T1000 (cell line): ENCODE data around the gene MAB21L3.
A peak's percentile ranks its signal among the peaks of the same experiment; 100 is the strongest.

Experiments
- DNase-seq: peaks from one replicate; lab custom pipeline; 2025; ENCODE audit warnings: mixed read lengths; lab: John Stamatoyannopoulos, UW

MAB21L3 gene

DNA sequence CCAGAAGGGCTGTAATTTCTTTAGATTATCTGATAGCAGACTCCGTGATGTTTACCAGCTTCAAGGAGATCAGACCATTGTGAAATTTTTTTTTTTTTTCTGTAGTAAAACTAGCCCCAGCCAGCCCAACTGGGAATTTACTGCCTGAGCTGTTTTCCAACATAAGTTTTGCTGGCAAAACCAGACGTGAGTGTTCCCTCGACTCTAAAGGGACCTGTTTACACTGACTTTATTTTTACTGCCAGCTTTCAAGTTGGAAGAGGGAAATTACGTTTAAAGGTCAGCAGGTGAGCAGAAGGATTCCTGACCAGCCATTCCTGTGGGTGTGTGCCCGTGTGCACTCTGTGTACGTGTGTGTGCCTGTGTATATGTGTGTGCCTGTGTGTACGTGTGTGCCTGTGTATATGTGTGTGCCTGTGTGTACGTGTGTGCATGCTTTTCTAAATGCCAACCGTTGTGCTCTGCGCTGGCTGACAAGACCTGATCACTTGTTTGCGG is 374 bp downstream of the MAB21L3 start:
- no peak for DNase-seq

DNA sequence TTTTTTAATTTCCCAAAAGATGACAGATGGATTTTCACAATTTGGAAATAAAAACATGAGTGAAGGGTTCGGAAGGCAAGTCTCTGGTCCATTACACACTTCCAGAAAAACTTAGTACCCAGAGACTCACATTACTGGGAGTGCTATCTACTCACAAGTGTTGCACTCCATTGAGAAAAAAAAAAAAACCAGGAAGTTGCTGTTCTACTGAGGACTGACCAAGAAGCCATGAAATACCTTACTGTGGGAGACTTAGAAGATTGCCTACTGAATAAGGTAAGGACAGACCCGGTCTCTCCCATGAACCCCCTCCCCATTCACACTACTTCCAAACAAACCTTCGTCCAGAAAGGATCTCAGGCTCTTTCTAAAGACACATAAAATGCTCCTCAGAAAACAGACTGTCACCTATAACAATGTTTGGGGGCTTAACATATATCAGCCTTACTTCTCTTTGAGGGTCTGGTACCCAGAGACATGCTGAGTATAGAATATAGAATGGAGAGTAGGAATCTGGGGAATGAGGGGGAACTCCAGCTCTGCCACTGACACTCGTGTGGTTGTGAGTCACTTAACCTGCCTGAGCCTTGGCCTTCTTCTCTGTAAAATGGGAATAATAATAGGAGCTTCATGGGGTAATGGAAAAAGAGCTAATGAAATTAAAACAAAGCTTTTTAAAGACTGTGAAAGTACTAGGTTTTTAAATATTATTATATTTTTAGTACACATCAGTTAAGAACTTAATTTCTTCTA is 1.4 kb downstream of the MAB21L3 start:
- no peak for DNase-seq

DNA sequence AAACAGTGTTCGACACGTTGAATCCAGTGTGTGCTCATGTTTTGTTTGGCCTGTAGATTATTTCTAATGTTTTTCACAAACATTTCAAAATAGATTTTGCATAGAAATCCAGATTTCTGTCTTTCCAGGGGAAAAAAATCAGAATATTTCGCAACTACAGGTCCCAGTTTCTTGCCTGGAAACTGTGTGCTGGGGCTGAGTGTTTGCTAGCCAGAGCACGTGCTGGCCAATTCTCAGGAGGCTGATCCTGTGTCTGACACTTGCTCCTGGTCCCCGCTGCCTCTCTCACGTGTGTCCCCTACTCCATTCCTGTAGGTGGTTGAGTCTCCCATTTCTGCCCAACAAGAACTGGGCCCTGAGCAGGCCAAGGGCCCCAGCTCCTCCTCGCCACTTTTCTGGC is 2.4 kb downstream of the MAB21L3 start:
- no peak for DNase-seq

DNA sequence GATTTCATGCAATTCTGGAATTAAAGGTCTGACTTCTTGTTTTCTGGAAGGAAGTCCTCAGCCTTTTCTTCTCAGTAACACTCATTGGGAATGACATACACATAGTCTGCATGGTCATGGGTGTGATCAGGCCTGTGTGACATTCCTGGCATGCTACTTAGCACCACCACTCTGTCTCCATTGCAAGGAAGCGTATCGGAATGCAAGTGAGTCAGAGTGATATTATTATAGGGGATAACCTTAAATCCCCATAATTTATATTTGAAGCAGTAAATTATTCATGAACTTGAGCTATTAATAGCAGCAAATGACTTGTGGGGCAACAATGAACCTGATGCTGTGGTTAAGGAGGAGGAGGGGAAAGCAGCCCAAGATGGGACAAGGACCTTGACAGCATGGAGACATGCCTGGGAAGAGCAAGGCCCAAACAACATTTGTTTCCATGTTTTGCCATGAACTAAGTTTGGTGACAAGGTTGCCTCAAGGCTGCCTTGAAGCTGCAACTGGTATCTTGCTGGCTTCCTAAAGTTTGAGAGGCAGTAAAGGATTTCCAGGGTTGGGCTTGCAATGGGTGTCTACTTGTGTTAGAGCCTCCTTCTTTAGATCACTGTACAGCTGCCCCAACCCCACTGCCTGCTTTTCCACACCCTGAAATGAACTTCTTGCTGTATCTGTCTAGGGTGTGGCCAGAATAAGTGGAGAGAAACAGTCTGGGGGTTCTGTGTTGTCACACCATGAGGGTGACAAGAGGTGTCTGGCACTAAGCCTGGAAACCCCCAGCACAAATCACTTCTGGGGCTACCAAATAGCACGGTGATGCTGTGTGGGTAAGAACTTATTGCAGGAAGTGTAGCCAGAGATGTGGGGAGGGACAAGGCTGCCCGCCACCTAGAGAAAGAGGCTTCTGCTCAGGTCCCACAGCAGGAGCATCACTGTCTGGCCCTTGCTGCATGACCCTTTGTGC is 4.6 kb downstream of the MAB21L3 start:
- DNase-seq = peak; percentile 24

DNA sequence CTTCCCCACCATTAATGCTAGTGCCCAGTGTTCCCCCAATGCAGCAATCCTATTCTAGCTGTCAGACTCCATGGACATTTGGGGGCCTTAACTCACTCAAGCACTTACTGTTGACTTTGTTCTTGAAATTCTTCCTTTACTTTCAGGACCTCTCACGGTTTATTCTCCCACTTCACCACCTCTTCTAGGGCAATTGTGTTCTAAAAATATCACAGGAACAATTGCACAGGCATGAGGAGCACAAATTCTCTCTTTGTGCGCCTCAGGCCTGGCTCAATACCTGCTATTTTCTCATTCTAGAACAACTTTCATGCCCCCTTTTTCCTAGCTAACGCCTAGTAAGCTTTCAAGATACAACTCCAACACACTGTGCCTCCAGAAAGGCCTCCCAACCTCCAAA is 7.3 kb downstream of the MAB21L3 start:
- no peak for DNase-seq

DNA sequence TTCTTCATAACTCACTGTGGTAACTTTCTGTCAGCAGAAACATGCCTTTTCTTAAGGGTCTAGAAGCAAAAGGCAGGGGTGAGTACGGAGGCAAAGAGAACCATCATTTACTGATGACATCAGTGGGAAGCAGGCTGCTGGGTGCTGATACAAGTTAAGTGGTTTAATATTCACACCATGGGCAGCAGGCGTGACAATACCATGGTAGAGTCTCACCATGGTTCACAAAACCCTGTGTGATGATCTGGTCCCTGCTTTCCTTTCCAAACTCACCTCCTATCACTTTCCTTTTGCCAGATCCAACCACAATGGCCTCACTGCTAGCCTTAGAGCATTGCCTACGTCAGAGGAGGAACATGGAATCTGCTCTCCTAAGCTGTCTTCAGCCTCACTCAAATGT is 8.7 kb downstream of the MAB21L3 start:
- DNase-seq = no peak

DNA sequence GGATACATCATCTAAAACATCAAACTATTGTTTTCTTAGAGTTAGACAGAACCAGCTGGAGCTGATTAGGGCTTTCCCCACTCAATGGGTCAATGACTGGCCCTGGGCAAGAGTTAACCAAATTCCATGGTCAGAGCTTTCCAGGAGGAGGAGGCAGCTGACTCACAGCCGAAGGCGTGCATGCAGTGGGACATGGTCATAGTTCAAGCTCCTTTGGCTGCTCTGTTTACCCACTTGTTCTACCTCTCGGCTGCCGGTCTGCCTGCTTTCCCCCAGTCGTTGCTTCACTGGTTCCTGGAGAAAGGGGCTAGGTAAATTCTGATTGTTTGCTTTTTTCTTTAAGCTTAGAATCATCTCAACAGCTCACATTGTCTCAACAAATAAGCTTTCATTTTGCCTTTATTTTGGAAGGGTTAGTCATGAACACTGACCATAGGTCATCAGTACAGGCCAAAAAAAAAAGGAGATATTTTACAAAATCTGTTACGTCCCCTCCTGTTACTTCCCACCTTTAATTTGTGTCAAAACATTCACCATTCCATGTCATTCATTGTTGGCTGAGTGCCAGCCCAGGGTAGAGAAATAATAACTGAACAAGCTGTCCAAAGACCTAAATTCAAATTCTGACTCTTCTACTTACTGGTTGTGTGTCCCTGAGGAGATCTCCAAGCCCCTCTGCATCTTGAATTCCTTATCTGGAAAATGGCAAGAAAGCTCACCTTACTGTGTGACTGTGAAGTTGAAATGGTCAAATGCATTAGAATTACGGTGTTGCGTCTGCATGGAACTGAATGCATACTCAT is 12.0 kb downstream of the MAB21L3 start:
- DNase-seq = peak; percentile 70

DNA sequence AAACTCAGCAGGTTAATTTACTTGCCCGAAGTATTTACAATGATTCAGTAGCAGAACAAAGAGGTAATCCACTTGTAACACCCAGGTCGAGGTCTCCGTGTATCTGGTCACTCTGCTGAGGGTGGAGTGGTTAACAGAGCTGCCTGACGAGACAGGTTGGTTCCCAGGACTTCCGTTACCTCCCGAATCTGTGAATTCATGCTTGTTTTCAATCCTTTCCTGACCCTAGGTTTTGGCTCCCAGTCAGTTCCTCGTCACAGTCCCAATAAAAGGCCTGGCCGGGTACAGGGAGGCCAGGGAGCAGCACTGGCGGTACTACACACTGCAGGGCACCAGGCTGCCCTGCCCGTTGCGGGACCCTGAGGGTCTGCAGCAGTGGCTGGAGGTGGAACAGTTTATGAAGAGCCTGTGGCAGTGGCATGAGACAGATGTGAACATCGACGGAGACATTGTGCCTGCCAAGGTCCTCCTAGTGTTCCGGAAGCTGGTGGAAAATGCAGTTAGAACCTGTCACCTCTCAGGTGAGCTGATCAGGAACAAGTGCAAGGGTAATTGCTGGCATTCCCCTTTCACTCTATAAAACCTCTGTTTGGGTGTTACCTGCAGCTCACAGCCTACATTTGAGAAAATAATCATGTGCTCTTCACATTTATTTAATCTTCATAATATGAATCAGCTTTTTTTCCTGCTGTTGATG is 12.8 kb downstream of the MAB21L3 start:
- no peak for DNase-seq

DNA sequence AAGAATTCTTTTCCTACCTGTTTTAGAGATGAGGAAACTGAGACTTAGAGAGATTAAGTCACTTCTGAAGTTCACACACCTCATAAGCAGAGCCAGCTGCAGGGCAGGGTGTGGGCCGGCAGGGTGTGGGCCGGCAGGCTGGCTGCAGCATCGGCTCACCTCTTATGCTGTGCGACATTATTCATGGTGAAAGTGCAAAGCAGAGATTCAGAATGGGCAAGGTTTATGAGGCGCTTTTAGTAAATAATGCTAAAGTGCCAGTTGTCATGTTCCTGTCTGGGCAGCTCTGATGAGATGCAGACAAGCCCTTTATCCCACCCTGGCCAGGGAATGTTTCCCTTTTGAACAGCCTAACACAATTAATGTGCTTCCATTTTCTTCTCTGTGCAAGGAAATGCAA is 14.6 kb downstream of the MAB21L3 start:
- no peak for DNase-seq

DNA sequence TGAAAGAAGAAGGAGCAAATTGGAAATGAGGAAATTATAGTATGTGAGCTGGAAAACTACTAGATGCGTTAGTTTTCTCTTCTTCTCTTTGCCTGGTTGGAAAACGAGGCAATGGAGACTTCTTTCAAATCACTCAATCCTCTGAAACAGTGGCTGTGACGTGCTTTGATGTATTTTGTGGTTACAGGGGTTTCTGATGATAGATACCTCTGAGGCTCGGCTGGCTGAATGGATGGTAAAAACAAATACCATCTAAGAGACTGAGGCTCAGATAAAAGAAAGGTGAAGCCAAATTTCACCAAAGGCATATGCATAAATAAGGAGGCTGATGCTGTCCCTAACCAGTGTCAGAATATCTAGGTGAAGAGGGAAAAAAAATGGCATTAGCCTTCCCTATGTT is 15.1 kb downstream of the MAB21L3 start:
- DNase-seq = no peak

DNA sequence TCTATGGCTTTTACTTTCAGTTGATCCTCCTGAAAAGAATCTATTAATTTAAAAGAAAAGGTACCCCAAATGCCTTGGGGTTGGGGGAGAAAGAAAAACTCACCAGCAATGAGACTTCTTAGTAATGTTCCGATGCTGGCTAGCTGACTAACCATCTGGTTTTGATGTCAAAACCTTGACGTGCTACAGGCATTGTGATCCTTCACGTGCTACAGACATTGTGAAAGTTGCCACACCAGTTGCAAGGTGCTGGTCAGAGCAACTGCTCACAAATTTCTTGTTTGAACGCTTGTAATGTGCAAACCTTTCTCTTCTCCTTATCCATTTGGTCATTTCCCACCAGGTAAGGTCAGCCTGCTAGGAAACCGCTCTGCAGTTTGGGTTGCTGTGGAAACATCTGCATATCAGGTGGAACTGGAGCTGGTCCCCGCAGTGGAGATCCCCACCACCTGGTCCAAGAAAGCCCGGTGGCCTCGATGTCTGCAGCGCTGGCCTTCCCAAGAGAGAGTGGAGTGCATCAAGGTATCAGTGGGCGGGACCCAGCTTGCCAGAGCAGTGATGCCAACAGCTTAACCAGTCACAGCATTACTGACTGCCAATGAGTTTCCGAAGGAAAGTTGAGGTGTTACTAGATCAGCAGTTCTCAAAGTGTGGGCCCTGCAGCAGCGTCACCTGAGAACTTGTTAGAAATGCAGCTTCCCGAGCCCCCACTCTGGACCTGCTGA is 16.1 kb downstream of the MAB21L3 start:
- DNase-seq = no peak

DNA sequence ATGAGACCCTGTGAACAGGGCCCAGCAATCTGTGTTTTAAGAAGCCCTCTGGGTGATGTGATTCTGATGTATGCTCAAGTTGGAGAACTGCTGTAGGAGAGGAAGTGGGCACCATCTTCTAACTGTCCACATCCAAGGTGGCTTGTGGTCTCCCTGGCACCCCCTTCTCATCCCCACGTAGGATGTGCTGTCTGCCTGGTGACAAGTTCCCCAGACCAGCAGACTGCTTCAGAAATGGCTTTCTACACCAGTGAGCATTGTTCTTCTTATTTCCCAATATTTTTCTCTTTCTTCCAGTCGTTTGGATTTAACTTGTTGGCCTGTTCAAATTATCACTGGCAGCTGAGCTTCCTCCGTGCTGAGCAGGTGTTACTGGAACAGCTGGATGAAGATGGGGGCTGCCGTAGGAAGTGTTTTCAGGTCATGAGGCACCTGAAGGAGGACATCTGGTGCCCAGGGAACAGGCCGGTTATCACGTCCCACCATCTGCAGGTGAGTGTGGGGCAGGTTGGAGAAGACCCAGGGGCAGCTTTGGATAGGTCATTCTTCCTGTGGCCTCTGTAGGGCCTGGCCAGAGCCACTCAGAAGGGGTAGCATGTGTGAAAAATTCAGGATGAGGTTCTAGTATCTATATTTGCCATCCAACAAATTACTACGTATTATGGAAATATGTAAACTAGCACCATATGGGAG is 16.8 kb downstream of the MAB21L3 start:
- no peak for DNase-seq

DNA sequence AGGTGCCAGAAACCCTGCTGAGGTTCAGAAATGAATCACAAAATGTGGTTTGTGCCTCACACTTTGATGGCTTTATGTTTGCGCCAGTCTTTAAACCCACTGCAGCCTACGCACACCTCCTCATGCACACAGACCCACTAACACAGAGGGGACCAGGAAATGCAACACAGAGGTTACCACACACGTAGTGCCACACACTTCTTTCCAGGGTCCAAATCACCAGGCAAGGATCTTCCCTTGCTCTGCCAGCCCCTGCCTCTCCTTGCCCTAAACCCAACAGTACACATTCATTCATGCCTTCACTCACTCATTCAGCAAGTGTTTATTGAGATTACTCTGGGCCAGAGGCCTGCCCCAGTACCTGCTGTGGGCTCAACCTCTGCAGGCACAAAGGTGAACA is 17.5 kb downstream of the MAB21L3 start:
- DNase-seq = no peak

DNA sequence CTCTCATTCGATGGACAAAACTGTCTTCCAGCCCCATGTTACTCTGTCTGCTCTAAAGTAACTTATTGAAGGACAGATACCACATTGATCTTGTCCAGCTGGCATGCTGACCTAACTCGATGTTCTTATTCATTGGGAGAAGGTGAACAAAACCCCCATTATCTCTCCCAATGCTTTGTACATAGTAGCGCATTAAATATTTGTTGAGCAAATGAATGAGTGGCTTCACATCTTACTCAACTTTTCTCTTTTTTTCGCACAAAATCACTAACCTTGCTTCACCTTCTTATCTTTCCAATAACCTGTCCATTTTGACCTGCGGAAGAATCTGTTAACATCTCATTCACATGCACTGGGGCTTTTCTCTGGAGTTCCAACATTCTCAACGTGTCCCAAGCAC is 18.3 kb downstream of the MAB21L3 start:
- DNase-seq = no peak

DNA sequence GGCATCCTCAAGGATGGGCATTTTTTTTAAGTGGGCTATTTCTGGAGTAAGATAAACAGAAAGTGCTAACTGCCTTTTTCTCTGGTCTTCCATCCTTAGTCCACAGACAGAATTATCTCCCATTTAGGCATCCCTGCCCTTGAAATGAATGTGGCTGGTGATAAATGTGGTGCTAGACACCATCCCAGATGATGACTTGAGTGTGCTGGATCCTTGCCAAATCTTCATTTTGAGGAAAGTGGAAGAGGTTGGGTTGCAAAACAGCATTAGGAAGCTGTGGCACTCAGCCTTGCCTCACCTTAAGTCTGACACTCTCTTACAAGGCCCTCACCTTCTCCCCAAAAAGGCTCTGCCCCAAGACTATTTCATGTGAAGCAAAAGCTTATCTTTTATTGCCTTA is 19.2 kb downstream of the MAB21L3 start:
- no peak for DNase-seq

DNA sequence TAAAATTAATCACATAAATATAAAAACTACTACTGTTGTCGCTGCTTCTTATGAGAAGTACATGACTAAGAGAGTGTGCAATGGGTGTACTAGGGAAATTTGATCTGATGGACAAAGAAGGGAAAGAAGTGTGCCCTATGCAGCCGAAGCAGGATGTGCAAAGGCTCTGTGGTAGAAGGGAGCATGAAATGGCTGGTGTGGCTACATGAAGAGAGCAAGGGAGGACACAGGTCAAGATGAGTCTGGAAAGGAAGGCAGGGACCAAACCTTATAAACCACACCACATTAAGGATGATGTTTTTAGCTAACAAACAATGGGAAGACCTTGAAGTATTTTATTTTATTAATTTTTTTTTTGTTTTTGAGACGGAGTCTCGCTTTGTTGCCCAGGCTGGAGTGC is 20.0 kb downstream of the MAB21L3 start:
- DNase-seq = no peak

DNA sequence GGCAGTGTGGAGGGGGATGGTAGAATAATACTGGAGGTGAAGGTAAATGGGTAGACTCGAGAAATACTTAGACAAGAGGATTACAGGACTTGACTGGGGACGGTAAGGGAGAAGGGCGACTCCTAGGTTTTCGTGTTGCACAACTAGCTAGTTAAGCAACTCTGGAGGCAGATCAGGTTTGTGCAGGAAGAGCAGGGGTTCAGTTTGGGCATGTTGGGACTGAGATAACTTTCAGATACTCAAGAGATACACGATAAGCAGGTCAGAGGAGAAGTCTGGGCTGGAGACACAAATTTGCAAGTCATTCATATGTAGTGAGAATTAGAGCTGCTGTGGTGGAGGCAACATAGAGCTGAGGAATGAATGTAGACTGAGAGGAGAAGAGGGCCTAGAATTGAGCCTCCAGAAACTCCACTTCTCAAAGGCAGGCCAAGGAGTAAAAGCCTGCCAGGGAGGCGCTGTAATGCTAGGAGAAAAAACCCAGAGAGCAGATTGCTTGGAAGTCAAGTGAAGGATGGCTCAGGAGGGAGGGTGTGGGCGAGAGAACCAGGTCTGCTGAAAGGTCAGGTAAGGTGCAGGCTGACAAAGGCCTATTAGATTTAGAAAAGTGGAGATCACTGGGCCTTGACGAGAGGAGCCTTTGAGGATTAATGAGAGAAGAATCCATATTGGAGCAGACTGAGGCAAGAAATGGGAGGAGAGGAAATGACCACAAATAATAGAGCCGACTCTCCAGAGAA is 20.8 kb downstream of the MAB21L3 start:
- no peak for DNase-seq

DNA sequence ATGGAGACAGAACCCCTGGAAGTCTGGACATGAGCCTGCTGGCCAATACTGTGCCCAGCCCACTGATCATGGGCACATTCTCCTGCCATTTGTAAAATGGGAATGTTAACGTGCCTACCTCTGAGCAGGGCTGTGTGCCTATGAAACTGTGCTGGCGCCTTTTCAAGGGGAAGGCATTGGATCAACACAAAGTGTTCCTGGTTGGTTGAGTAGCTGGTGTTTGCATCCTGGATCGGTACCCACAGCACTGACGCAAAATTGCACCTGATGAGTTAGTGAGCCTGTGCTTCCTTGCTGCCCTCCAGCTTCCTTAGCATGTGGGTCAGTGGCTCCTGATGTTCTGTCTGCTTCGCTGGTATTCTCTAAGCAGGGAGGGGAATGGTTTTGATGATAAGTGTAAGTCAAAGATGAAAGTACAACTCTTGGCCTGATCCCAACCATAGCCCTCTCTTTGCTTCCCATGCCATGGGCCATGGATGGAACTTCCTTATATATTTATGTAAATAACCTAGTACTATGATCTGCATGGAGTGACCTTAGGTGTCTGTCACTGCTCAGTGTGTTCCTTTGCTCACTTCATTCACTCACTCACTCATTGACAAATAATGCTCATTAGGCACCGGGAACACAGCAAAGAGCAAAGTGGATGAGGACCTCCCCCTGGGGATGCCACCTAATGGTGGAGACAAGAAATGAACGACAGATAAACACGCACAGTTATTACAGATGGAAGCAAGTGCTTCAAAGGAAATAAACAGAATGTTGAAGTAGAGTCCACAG is 22.7 kb downstream of the MAB21L3 start:
- DNase-seq = no peak

DNA sequence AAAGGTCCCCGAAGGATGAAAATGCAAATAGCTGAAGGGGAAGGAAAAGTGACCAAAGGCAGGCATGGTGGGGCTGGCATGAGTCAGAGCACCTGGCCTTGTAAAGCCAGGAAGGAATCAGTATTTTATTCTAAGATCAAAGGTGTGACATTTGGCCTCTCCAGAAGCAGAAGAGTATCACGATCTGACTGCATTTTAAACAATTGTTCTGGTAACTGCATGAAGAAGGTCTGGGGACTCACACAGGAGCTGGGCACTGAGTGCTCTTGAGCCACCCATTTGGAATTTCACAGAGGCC is 23.2 kb downstream of the MAB21L3 start:
- DNase-seq = no peak
